DMS79 treated with DMSO at 0.1 percent for 48 hours (cell line): ENCODE results near the gene SLC25A34.
A peak's percentile ranks its signal among the peaks of the same experiment; 100 is the strongest.

Source experiments
- DNase-seq: peaks from one replicate; lab custom pipeline; 2025; lab: John Stamatoyannopoulos, UW

Gene SLC25A34

GRCh38 chr1:15753776-15754175 is 17.7 kb downstream of the SLC25A34 start:
- no peak for DNase-seq

DNA sequence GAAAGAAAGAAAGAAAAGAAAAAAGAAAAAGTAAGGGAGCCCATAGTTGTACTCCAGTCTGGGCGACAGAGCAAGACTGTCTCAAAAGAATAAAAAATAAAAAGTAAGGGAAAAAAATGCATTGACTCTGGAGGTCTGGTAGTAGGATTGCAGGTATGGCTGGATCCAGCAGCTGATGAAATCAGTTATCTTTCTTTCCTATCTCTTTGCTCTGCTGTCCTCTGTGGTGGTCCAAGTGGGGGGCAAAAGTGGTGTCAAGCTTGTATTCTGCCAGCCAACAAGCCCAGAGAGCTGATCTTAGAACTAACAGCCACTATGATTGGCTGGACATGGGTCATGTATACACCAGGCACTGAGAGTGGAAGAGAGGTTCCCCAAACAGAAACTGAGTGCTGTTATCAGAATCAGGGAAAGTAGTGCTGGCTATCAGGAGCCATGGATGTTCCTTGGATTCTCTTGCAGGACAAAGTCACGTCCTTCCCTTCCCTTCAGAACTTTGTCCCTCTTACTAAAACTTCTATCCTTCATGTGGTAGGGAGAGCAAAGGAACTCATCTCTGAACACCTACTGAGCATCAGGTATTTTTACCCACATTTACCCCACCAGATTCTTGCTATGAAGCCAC is 19.1 kb downstream of the SLC25A34 start:
- no peak for DNase-seq

GRCh38 chr1:15755646-15756040 is 19.6 kb downstream of the SLC25A34 start:
- no peak for DNase-seq

DNA sequence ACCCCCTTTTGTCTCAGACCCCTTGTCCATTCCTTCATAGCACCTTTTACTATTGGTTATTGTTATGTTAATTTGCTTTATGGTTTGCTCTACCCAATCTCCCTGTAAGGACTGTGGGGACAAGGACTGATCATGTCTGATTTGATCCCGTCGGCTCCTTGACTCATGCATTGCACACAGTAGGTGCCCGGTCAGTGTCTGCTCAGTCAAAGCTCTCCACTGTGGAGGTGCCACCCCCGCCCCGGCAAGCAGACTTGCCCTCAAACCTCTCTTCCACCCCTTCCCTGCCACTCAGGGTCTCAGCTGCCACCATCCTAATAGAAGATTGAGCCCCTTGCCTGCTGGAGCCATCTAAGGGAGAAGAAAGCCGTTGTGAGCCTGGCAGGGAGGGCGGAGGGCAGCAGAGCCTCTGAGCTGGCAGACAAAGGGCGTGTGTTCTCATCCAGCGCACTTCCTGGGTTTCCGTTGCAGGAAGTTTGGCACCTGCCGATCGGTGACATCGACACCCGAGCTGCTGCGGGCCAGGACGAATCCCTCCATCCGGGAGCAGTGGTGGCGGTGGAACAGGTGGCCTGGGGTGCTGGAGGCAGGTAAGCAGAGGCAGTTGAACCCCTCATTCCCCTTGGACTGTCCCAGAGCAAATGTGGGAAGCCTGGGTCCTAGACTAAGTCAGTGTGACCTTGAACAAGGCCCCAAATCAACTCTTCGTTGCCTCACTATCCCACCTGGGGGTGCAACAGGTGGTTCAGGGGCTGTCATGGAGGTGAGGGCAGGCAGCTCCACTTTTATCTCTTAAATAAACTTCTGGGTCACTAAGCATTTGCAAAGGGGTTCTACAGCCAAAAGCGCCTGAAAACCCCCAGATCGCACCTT is 20.3 kb downstream of the SLC25A34 start:
- no peak for DNase-seq

- no peak for DNase-seq
These were observed 21.0 kb downstream of the SLC25A34 start for GRCh38 chr1:15757016-15757543.

- DNase-seq = no peak
These were observed 21.7 kb downstream of the SLC25A34 start for GRCh38 chr1:15757575-15758342.

DNA sequence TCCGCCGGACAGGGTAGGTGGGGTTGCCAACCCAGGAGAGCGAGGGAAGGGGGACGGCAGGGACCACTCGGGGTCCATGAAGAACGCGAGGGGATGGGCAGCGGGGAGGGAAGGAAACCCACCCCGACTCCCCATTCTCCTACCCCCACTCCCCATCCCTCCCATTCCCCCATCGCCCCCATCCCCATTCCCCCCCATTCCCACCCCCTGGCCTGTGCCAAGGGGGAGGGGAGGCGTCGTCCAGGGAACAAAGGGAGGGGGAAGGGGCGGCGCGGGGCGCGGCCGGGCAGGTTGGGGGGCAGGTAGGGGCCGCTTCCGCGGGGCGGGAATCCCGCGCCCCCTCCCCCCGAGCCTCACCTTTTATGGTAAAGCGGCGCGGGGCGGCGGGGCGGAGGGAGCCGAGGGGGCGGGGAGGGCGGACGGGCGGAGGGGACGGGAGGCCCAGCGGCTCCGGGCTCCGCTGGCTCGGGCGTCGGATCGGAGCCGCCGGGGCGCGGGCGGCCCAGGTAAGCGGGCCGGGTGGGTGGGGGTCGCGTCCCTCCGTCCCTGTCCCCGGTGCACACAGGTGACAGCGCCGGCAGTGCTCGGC is 22.4 kb downstream of the SLC25A34 start, which contains the start of gene FBLIM1:
TSS of gene FBLIM1 (plus strand) at position 453 of the 589 bp plus-strand sequence. CDS start 6,189 bp downstream, outside the sequence.
- DNase-seq = peak; percentile 21

DNA sequence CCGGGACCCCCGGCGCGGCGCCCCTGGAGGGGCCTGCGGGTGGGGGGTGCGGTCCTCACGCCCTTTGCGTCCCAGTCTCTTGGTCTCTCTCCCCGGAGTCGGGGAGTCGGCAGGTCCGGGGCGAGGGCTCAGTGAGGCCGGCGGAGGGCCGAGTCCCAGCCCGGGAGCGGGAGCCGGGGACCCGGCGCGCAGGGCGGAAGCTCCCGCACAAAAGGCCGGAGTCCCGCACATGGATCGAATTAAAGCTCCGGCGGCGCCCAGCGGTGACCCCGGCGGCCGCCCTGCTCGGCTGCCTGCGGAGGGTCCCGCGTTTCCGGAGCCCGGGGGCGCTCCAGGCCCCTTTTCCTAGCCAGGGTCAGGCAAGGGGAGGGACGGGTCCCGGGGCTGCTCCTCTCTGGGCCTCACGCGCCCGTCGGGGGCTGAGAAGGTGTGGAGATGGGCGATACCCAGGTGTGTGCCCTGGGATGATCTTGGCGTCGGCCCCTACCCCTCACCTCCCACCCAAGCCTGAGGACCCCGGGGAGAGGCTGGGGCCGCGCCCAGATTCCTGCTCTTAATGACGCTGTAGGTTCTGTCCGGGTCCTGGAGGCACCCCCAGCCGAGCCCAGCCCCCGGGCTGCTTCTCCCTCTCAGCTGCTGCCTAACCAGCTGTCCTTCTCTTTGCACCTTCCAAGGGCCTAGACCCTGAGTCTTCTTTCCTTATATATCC is 23.0 kb downstream of the SLC25A34 start:
- DNase-seq = no peak

- no peak for DNase-seq
These were observed 24.6 kb downstream of the SLC25A34 start for GRCh38 chr1:15760520-15761211.

GRCh38 chr1:15761366-15762128 is 25.5 kb downstream of the SLC25A34 start:
- no peak for DNase-seq

DNA sequence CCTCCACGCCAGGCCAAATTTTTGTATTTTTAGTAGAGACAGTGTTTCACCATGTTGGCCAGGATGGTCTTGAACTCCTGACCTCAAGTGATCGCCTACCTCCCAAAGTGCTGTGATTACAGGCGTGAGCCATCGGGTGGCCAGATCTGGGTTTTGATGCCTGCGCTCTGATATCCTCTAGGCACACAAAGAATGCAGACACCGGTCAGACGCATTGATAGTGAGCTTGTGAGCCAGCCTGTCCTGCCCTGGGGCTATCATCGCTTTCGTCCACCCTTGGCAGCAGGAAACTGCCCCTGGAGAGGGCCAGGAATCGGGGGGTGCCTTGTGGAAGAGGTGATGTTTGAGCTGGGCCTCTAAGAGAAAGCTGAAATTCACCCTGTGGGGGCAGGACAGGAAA is 26.5 kb downstream of the SLC25A34 start:
- DNase-seq = no peak

DNA sequence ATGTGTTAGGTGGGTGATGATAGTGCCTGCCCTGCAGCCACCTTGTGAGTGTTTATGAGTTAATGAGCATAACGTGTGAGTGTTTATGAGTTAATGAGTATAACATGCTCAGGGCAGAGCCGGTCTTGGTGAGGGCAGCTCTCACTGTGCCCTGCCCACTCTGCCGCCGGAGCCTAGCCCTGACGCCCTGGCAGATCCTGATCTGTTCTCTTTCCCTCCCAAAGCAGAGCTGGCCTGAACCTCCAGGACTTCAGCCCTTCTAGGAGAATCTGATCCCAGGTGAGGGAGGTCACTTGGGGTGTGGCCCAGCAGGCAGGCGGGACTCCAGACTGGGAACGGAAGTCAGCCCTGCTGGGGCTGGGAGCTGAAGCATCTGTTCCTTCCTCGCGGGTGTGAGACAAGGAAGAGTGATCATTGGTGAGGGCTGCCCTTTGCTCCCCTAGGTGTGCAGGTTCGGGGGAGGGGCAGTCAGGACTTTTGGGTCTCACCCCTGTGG is 28.3 kb downstream of the SLC25A34 start:
- no peak for DNase-seq

DNA sequence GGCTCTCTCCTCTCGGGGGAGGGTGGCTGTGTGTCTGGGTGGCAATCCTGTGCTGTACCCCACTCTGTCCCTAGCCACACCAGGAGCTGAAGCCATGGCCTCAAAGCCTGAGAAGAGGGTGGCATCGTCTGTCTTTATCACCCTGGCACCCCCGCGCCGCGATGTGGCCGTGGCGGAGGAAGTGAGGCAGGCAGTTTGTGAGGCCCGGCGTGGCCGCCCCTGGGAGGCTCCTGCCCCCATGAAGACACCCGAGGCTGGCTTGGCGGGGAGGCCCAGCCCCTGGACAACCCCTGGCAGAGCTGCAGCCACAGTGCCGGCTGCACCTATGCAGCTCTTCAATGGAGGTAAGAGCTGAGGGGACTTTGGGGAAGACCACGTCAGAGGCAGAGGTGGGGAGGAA is 28.8 kb downstream of the SLC25A34 start:
- DNase-seq = no peak

DNA sequence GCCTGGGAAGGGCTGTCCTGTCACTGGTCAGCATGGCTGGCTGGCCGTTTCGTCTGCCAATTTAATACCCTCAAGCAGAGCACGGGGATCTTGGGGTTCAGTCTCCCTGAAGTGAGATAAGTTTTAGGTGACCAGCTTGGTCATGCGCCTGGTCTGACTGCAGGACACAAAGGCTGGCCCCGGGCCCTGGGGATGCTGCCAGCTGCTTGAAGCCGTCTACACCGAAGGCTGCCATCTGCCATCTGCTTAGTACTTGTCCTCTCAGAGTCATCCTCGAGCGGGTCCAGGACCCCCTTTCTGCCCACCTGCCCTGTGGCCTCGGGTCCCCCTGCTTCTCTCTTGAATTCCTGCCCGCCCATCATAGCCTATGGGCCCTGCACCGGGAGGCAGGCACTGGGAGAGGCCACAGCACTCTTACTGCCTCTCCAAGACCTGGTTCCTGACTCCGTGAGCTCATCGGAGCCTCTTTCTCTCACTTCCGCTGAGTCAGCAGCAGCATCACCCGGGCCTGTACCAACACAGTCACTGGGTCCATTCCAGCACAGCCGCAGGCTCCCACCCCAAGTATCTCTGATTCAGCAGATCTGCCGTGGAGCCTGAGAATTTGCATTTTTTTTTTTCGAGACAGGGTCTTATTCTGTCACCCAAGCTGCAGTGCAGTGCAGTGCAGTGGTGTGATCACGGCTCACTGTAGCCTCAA is 29.6 kb downstream of the SLC25A34 start:
- DNase-seq = no peak

GRCh38 chr1:15767941-15768340 is 31.9 kb downstream of the SLC25A34 start:
- DNase-seq = no peak

GRCh38 chr1:15768388-15768787 is 32.3 kb downstream of the SLC25A34 start:
- DNase-seq = no peak

DNA sequence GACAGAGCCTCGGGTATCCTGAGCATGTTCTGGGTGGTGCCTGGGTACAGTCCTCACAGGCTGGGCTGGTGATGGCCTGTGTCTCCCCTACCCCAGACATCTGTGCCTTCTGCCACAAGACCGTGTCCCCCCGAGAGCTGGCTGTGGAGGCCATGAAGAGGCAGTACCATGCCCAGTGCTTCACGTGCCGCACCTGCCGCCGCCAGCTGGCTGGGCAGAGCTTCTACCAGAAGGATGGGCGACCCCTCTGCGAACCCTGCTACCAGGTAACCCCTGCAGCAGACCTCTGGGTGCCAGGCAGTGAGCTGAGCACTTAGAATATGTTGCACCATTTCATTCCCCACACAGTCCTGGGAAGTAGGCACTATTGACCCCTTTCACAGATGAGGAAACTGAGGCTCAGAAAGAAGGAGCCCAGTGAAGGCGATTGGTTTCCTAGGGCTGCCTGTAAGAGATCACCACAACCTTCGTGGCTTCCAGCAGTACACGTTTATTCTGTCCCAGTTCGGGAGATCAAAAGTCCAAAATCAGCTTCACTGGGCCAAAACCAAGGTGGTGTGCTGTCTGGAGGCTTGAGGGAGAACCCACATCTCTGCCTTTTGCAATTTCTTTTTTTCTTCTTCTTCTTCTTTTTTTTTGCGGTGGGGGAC is 34.4 kb downstream of the SLC25A34 start:
- no peak for DNase-seq

- no peak for DNase-seq
These were observed 35.9 kb downstream of the SLC25A34 start for GRCh38 chr1:15771836-15772515.
